Loucy (cell line): ENCODE data around the gene HGFAC.

Experiments
- H2AFZ ChIP-seq: fragments of 200-600 bp; sonication (generic); 2 replicates; pipeline ENCODE4 v1.6.0; 2016; ENCODE audit warnings: antibody characterized with exemption, mild to moderate bottlenecking, low read length, moderate library complexity
- H3F3A ChIP-seq: fragments of 200-600 bp; 2 replicates; pipeline ENCODE4 v1.6.0; 2016; ENCODE audit warnings: antibody characterized with exemption, low read depth, mild to moderate bottlenecking
- H3K27me3 ChIP-seq: fragments of 200-600 bp; sonication (generic); 2 replicates; pipeline ENCODE4 v1.6.1; 2014; ENCODE audit warnings: low read length, mild to moderate bottlenecking; ENCODE audit not compliant: insufficient read depth, poor library complexity, severe bottlenecking
- H3K36me3 ChIP-seq: fragments of 200-600 bp; sonication (generic); 2 replicates; pipeline ENCODE4 v1.6.1; 2016; ENCODE audit warnings: low read length; ENCODE audit not compliant: insufficient read depth
- H3K4me1 ChIP-seq: fragments of 200-600 bp; sonication (generic); 2 replicates; pipeline ENCODE4 v1.5.1; 2014; ENCODE audit warnings: low read length, mild to moderate bottlenecking; ENCODE audit not compliant: insufficient read depth, poor library complexity, severe bottlenecking
- H3K4me2 ChIP-seq: fragments of 200-600 bp; sonication (generic); 2 replicates; pipeline ENCODE4 v1.6.0; 2014; ENCODE audit warnings: antibody characterized with exemption, low read length, low read depth, mild to moderate bottlenecking; ENCODE audit not compliant: poor library complexity, severe bottlenecking
- H3K4me3 ChIP-seq: fragments of 200-600 bp; sonication (generic); 2 replicates; pipeline ENCODE4 v1.5.1; 2014; ENCODE audit warnings: low read length, mild to moderate bottlenecking, mixed read lengths; ENCODE audit not compliant: poor library complexity, severe bottlenecking
- H3K79me2 ChIP-seq: fragments of 200-600 bp; sonication (generic); 2 replicates; pipeline ENCODE4 v1.6.1; 2014; ENCODE audit warnings: low read length; ENCODE audit not compliant: insufficient read depth
- H3K9ac ChIP-seq: fragments of 200-600 bp; sonication (generic); 2 replicates; pipeline ENCODE4 v1.6.0; 2014; ENCODE audit warnings: mild to moderate bottlenecking, low read depth, low read length, moderate library complexity; ENCODE audit not compliant: poor library complexity, severe bottlenecking
- H3K9me2 ChIP-seq: fragments of 200-600 bp; sonication (generic); replicated peaks from 2 replicates; pipeline ENCODE4 v1.6.1; 2016; ENCODE audit warnings: low read depth, low read length, mixed read lengths
- H3K9me3 ChIP-seq: fragments of 200-600 bp; sonication (generic); 2 replicates; pipeline ENCODE4 v1.6.1; 2014; ENCODE audit warnings: mild to moderate bottlenecking, antibody characterized with exemption, low read length, low read depth; ENCODE audit not compliant: insufficient read depth
- H4K20me1 ChIP-seq: fragments of 200-600 bp; sonication (generic); 2 replicates; pipeline ENCODE4 v1.6.0; 2014; ENCODE audit warnings: antibody characterized with exemption, low read length, mild to moderate bottlenecking; ENCODE audit not compliant: insufficient read depth, poor library complexity, severe bottlenecking
- EZH2phosphoT487 ChIP-seq: fragments of 200-600 bp; IDR thresholded peaks from 2 replicates; pipeline ENCODE4 v1.6.1; 2018; ENCODE audit warnings: antibody characterized with exemption, mild to moderate bottlenecking, moderate library complexity, borderline replicate concordance
- TF ChIP-seq, protein P1 (sequence below): fragments of 200-600 bp; sonication (generic); conservative IDR thresholded peaks from 2 replicates; pipeline ENCODE4 v1.5.1; 2014; ENCODE audit warnings: mild to moderate bottlenecking, antibody characterized with exemption, low read length

Gene HGFAC

DNA sequence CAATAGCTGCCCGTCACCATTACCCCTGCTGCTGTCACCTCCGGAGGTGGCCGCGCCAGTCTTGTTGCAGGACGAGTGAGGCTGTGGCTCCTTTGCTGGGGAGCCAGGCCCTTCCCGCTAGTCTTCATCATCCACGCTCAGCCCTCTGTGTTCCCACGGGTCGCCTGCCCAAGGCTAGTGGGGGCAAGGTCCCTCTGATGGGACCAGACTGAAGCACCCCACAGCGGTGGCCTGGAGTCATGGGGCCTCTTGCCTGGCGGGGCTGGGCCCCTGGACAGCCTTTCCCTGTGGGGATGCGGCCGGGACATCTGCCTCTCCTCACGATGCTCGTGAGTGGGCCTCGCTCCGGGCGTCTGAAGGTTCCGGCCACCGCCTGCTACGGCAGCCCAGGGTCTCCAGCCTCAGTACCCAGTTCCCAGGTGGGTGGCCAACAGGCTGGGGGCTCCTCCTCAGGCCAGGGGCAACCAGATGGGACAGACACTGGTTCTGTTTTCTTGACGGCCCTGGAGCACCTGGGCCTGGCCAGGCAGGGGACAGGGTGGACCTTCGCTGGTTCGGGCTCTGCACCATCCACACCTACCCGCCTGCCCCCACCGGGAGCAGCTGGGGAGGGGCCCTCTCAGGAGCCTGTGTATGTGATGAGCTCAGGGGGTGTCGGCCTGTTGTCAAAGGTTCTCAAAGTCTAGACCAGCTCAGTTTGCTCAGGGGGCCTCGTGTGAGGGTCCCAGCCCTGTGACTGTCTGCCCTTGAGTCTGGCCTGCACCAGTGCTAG is 53.6 kb downstream of the HGFAC start:
- no peaks in the 10 kb centered on the region for H3K27me3 ChIP-seq
- H3K4me1 ChIP-seq = no peaks in the 10 kb centered on the region

DNA sequence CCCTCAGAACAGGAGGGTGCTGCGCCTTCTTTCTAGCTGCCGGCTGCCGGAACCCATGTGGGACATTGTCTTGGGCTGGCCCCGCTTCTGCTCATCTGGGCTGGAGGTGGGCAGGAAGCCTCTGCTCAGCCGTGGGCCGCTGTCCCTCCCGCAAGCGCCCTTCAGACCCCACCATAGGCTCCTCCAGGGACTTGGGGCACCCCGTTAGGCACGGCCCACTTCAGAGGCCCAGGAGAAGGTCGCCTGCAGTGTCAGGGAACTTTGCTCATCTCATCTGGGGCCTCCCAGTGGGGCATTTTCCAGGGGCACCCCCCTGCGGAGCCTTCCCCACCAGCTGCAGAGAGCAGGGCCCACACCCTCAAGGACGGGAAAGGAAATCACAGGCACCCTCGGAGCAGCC is 54.3 kb downstream of the HGFAC start:
- H3K27me3 ChIP-seq = no peaks in the 10 kb centered on the region

More for the DNA sequence above, 53.6 kb downstream of the HGFAC start:
- Histone ChIP-seq H3K9ac (no peak overlapping the region), H3K4me2 (no peak overlapping the region), H3F3A (no peaks in the 10 kb centered on the region), H3K36me3 (no peaks in the 10 kb centered on the region), H4K20me1 (no peaks in the 10 kb centered on the region), H3K9me2 (no peaks in the 10 kb centered on the region), H3K9me3 (no peaks in the 10 kb centered on the region), H3K79me2 (no peaks in the 10 kb centered on the region), H3K4me3 (no peak overlapping the region), H2AFZ (no peak overlapping the region)
- TF ChIP-seq, protein P1, sequence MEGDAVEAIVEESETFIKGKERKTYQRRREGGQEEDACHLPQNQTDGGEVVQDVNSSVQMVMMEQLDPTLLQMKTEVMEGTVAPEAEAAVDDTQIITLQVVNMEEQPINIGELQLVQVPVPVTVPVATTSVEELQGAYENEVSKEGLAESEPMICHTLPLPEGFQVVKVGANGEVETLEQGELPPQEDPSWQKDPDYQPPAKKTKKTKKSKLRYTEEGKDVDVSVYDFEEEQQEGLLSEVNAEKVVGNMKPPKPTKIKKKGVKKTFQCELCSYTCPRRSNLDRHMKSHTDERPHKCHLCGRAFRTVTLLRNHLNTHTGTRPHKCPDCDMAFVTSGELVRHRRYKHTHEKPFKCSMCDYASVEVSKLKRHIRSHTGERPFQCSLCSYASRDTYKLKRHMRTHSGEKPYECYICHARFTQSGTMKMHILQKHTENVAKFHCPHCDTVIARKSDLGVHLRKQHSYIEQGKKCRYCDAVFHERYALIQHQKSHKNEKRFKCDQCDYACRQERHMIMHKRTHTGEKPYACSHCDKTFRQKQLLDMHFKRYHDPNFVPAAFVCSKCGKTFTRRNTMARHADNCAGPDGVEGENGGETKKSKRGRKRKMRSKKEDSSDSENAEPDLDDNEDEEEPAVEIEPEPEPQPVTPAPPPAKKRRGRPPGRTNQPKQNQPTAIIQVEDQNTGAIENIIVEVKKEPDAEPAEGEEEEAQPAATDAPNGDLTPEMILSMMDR = no peak
- TF ChIP-seq EZH2phosphoT487 = no peak

DNA sequence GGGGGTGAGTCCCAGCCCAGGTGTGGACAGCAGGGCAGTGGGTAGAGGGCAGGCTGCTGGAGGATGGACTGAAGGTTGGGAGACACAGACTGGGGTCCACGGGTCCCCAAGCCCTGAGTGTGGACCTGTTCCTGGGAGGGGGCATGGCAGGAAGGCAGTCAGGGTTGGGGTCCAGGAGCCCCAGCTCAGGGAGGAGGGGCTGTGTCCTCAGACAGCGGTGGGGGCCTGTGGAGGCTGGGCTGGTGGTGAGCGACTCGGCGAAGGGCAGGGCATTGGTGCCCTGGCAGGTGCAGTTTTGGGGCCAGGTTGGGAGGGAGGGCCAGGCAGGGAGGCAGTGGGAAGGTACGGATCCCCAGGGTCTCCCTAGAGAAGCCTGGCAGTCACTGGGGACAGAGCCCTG is 55.3 kb downstream of the HGFAC start:
- Histone ChIP-seq H3F3A (no peaks in the 10 kb centered on the region), H3K4me3 (no peak overlapping the region), H3K9me3 (no peaks in the 10 kb centered on the region), H2AFZ (no peak overlapping the region), H3K36me3 (no peaks in the 10 kb centered on the region), H3K9ac (no peak overlapping the region), H3K9me2 (no peaks in the 10 kb centered on the region), H3K79me2 (no peaks in the 10 kb centered on the region), H4K20me1 (no peaks in the 10 kb centered on the region), H3K4me2 (no peak overlapping the region), H3K4me1 (no peaks in the 10 kb centered on the region), H3K27me3 (no peaks in the 10 kb centered on the region)
- TF ChIP-seq, protein P1 = no peak
- TF ChIP-seq EZH2phosphoT487 = no peak

More for the DNA sequence above, 54.3 kb downstream of the HGFAC start:
- Histone ChIP-seq H2AFZ (no peak overlapping the region), H3K9ac (no peak overlapping the region), H3K9me3 (no peaks in the 10 kb centered on the region), H4K20me1 (no peaks in the 10 kb centered on the region), H3F3A (no peaks in the 10 kb centered on the region), H3K4me3 (no peak overlapping the region), H3K4me2 (no peak overlapping the region), H3K79me2 (no peaks in the 10 kb centered on the region), H3K9me2 (no peaks in the 10 kb centered on the region), H3K4me1 (no peaks in the 10 kb centered on the region), H3K36me3 (no peaks in the 10 kb centered on the region)
- no peak for TF ChIP-seq EZH2phosphoT487
- TF ChIP-seq, protein P1 = no peak
